MCF 10A (cell line): ENCODE data around the gene SYCE3. TPM values are rescaled to one million over a fixed set of nuclear protein-coding genes. Genes with fewer than 3 reads are reported as not detected.

ENCODE experiments used
- BruUV-seq: library from RNA; stranded (reverse); fragments of 400-500 nt; replicated peaks from 2 replicates; lab custom pipeline; 2021; lab: Mats Ljungman, UMichigan
- CTCF ChIA-PET: fragments of 300-600 bp; sonication (Branson Sonifier 250); formaldehyde crosslinking; extraction: SDS; loops from one replicate; lab custom pipeline; 2021; ENCODE audit warnings: antibody characterized with exemption, inconsistent platforms; lab: Yijun Ruan, JAX
- POLR2A ChIA-PET: fragments of 300-600, 350-650 bp; sonication (Branson Sonifier 250); formaldehyde crosslinking; extraction: SDS; loops from one replicate; lab custom pipeline; 2020; ENCODE audit warnings: antibody characterized with exemption, inconsistent platforms; lab: Yijun Ruan, JAX
- DNase-seq: peaks from one replicate; pipeline ENCODE4 v3.0.0-alpha.2; 2018; ENCODE audit not compliant: unreplicated experiment
- H3K27ac Mint-ChIP-seq: one replicate; pipeline ENCODE4 v1.8.0; 2022; ENCODE audit warnings: mild to moderate bottlenecking, low read depth, mixed read lengths; ENCODE audit not compliant: unreplicated experiment
- H3K27me3 Mint-ChIP-seq: one replicate; pipeline ENCODE4 v1.8.0; 2022; ENCODE audit warnings: mixed read lengths; ENCODE audit not compliant: insufficient read depth, unreplicated experiment
- H3K36me3 Mint-ChIP-seq: one replicate; pipeline ENCODE4 v1.8.0; 2022; ENCODE audit warnings: mild to moderate bottlenecking, moderate library complexity, mixed read lengths; ENCODE audit not compliant: insufficient read depth, unreplicated experiment
- H3K4me1 Mint-ChIP-seq: one replicate; pipeline ENCODE4 v1.8.0; 2022; ENCODE audit warnings: mixed read lengths; ENCODE audit not compliant: insufficient read depth, unreplicated experiment
- H3K4me3 Mint-ChIP-seq: one replicate; pipeline ENCODE4 v1.8.0; 2022; ENCODE audit warnings: mild to moderate bottlenecking, moderate library complexity, mixed read lengths; ENCODE audit not compliant: unreplicated experiment
- H3K9me3 Mint-ChIP-seq: one replicate; pipeline ENCODE4 v1.8.0; 2022; ENCODE audit warnings: mixed read lengths; ENCODE audit not compliant: unreplicated experiment
- intact Hi-C: fragments of 100-400 bp; cut with micrococcal nuclease; formaldehyde crosslinking; loops from 2 replicates; pipeline ENCODE4 v1.14.1; 2022
- total RNA-seq: library from RNA; stranded (reverse); gene quantifications from 2 replicates; pipeline ENCODE4 v1.2.3, GENCODE V29; 2022
- TF ChIP-seq, protein P1 (sequence below): fragments of 200-600 bp; IDR thresholded peaks from one replicate; pipeline ENCODE4 v1.8.0; 2022; ENCODE audit warnings: antibody characterized with exemption, mild to moderate bottlenecking; ENCODE audit not compliant: unreplicated experiment

The SYCE3 gene
- total RNA-seq, 1 experiment from 2014 or later: 0.82 TPM

GRCh38 chr22:50597097-50597496, 34.4 kb upstream of the SYCE3 start:
- intact Hi-C loops: no loop called here
- Mint-ChIP-seq H3K4me3 (no peak overlapping the region), H3K4me1 (no peaks in the 10 kb centered on the region), H3K9me3 (no peaks in the 10 kb centered on the region), H3K36me3 (peaks cover 6% of the 10 kb centered on the region), H3K27me3 (peaks cover 9% of the 10 kb centered on the region), H3K27ac (no peak overlapping the region)
- POLR2A ChIA-PET: no interaction called here
- BruUV-seq: no TSS peak
- CTCF ChIA-PET: interaction anchor here (0.7 kb wide), 1 partner anchor 71 kb away, joined by 5 read pairs; the partner anchor contains the start of gene SCO2
- TF ChIP-seq, protein P1, sequence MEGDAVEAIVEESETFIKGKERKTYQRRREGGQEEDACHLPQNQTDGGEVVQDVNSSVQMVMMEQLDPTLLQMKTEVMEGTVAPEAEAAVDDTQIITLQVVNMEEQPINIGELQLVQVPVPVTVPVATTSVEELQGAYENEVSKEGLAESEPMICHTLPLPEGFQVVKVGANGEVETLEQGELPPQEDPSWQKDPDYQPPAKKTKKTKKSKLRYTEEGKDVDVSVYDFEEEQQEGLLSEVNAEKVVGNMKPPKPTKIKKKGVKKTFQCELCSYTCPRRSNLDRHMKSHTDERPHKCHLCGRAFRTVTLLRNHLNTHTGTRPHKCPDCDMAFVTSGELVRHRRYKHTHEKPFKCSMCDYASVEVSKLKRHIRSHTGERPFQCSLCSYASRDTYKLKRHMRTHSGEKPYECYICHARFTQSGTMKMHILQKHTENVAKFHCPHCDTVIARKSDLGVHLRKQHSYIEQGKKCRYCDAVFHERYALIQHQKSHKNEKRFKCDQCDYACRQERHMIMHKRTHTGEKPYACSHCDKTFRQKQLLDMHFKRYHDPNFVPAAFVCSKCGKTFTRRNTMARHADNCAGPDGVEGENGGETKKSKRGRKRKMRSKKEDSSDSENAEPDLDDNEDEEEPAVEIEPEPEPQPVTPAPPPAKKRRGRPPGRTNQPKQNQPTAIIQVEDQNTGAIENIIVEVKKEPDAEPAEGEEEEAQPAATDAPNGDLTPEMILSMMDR: no peak
- no peak for DNase-seq

DNA sequence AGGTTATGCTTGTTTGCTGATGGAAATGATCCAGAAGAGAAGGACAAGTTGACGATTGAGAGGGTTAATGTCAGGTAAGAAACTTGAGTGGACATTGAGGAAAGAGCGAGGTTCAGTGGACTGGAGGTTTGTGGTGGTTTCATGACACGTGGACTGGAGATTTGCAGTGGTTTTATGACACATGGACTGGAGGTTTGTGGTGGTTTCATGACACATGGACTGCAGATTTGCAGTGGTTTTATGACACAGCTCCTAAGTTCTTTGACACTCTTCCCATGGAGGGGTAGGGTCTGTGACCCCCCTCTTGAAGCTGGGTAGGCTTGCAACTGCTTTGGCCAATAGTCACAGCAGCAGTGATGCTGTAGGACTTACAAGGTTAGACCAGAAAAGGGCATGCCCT, 32.5 kb upstream of the SYCE3 start:
- DNase-seq: no peak
- Mint-ChIP-seq H3K27me3 (peaks cover 9% of the 10 kb centered on the region), H3K4me1 (no peaks in the 10 kb centered on the region), H3K9me3 (peaks cover 9% of the 10 kb centered on the region), H3K36me3 (peaks cover 5% of the 10 kb centered on the region), H3K4me3 (no peak overlapping the region), H3K27ac (no peak overlapping the region)
- TF ChIP-seq, protein P1: no peak
- intact Hi-C loops: no loop called here
- ChIA-PET CTCF (interaction anchor here (1.3 kb wide), 1 partner anchor 33 kb away, joined by 3 read pairs; the partner anchor contains the start of gene SYCE3), POLR2A (no interaction called here)
- BruUV-seq: no TSS peak

DNA sequence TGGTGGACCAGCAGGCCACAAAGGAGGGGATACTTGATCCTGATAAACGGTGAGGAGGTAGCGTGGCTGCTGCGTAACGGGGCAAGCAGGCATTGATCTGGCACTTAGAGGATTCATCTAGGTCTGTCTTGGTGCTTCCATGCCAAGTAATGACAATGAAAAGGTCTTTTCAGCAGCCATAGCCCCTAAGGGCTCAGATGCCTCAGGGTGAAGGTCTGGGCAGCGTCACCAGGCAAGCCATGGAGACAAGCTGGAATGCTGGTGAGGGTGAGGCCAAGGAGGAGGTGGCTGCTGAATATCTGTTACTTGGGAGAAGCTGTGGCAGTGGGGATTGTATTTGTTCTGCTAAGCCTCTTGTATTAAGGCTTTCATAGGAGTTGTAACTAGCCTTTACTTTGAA, 24.7 kb upstream of the SYCE3 start:
- Mint-ChIP-seq H3K27me3 (peaks cover 11% of the 10 kb centered on the region), H3K27ac (no peak overlapping the region), H3K4me3 (no peak overlapping the region), H3K36me3 (no peaks in the 10 kb centered on the region), H3K9me3 (peaks cover 9% of the 10 kb centered on the region), H3K4me1 (no peaks in the 10 kb centered on the region)
- POLR2A ChIA-PET: interaction anchor here (0.6 to 0.7 kb wide), 2 partner anchors 27 to 177 kb away, joined by 3 read pairs; no protein-coding TSS in a partner anchor
- intact Hi-C loops: no loop called here
- no peak for DNase-seq
- no TSS peak for BruUV-seq
- CTCF ChIA-PET: interaction anchor here (0.8 to 1.0 kb wide), 2 partner anchors 23 to 33 kb away, joined by 3 read pairs; no protein-coding TSS in a partner anchor
- TF ChIP-seq, protein P1: no peak

- Mint-ChIP-seq H3K4me3 (no peak overlapping the region), H3K27me3 (peaks cover 11% of the 10 kb centered on the region), H3K36me3 (no peaks in the 10 kb centered on the region), H3K4me1 (no peaks in the 10 kb centered on the region), H3K9me3 (peaks cover 9% of the 10 kb centered on the region), H3K27ac (no peak overlapping the region)
- POLR2A ChIA-PET: interaction anchor here (0.6 kb wide), 1 partner anchor 45 kb away, joined by 3 read pairs; no protein-coding TSS in a partner anchor
- TF ChIP-seq, protein P1: no peak
- no peak for DNase-seq
- intact Hi-C loops: no loop called here
- CTCF ChIA-PET: interaction anchor here (1.0 kb wide), 1 partner anchor 34 kb away, joined by 3 read pairs; no protein-coding TSS in a partner anchor
- BruUV-seq: no TSS peak
Measured at GRCh38 chr22:50586416-50586815, 23.7 kb upstream of the SYCE3 start.
